NCI-H446 treated with DMSO at 0.1 percent for 48 hours (cell line): Measurements from ENCODE around the gene DLG2.

Experiments
- DNase-seq: peaks from one replicate; lab custom pipeline; 2025; lab: John Stamatoyannopoulos, UW

Gene DLG2

DNA sequence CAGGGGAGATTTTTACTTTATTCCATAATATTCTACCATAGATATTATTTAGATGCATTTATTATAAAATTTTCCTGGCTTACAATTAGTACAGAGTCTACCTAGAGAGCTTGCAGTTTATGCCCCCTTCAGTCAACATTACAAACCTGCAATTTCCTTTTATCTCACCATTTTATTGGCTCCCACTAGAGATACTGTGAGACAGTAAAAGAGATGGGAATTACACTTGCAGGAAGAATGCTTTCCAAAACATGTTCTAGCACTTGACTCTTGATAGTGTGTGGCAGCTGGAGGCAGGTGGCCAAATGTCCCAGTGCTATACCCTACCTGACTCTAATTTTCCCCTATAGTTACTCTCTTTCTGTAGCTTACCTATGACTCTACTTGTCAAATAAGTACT is 863.2 kb downstream of the DLG2 start:
- DNase-seq: no peak

- DNase-seq: no peak
Observed at GRCh38 chr11:84757711-84758110, 869.4 kb downstream of the DLG2 start.

- DNase-seq: no peak
Observed at GRCh38 chr11:84751371-84751770, 875.8 kb downstream of the DLG2 start.

DNA sequence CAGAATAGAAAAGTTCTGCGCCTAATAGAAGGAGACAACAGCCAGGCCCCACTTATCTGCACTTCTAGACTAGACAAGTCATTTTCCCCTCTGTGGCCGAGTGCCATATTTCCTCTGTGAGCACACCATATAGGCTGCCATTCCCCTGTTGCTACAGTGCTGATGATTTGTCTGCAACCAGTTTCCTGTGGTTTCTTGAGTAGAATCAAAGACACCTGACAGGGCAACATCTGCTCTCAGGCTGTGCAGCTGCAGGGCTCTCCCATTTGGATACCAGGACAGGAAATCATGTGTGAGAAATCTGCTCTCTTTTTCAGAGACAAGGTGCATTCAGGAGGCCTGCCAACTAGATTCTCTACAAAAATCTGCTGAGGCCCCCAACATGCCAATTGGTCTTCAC is 879.3 kb downstream of the DLG2 start:
- no peak for DNase-seq

GRCh38 chr11:84740050-84740449 is 887.1 kb downstream of the DLG2 start:
- DNase-seq: no peak

GRCh38 chr11:84724256-84724655 is 902.9 kb downstream of the DLG2 start:
- DNase-seq: no peak

GRCh38 chr11:84722583-84723108 is 904.5 kb downstream of the DLG2 start:
- DNase-seq: no peak

DNA sequence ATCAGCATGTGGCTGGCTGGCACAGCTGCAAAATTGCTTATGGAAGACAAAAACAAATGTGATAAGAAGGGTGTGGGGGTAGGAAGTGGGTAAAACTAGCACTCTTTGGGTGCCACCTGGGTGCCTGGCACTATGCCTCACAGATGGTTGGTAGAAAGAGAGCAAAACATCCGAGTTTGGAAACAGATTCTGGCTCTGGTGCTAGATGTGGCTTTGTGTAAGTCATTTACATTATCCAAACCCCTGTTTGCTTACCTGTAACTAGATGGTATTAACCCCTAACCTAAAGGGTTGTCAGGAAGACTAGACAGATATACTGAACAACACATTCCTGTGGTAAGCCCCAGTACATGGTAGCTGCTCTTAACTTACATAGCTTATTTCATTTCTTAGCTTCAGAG is 905.6 kb downstream of the DLG2 start:
- DNase-seq: no peak

DNA sequence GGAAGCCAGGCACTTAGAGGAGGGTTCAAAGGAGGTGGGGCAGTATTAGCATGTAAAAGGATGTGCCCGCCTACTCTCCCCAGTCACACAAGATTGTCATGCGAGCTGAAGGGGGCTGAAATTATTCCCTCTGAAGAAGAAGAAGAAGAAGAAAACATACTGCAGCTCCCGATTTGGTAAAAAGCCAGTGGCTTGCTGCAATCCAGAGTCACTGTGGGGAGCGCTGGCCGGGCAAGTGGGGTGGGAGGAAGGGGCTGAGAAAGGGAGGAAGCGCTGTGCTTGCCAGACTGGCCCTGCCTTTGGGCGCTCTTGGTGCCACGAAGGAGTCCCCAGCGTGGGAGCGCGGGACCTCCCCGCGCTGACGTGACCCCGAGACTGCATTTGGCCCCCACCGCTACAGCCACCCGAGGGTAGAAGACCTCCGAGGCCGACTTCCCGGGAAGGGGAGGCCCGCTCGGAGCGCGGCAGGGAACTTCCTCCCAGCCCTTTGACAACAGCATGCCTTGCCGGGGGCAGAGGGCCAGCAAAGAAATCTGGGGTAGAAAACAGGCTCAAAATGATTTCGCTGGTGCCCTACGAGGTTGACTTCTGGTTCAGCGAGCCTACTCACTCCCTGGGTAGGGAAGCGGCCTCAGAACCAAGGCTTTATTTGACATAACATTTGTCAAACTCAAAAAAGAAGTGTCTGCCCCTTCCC is 906.3 kb downstream of the DLG2 start:
- DNase-seq: no peak

GRCh38 chr11:84719935-84720577 is 907.1 kb downstream of the DLG2 start:
- DNase-seq: no peak

GRCh38 chr11:84714316-84714780 is 912.8 kb downstream of the DLG2 start:
- DNase-seq: no peak

DNA sequence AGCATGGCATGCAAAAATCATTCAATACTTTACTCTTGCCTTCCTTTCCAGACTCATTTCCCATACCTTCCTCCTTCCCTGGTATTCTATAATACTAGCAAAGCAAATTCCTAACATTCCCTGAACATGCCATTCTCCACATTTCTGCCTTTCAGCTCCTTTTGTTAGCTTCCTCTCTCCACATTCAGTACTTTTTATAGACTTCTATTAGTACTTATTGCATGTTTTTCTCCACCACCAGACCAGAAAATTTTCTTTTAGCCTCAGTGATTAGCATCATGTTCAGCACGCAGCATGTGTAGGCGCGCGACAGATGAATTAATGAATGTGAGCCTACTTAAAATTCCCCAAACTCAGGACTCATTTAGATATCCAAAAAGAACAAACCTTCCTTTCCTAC is 935.3 kb downstream of the DLG2 start:
- no peak for DNase-seq

- DNase-seq: no peak
Observed at GRCh38 chr11:84687433-84687832, 939.7 kb downstream of the DLG2 start.

- DNase-seq: peak; percentile 27
Observed at GRCh38 chr11:84686716-84687115, 940.4 kb downstream of the DLG2 start.

DNA sequence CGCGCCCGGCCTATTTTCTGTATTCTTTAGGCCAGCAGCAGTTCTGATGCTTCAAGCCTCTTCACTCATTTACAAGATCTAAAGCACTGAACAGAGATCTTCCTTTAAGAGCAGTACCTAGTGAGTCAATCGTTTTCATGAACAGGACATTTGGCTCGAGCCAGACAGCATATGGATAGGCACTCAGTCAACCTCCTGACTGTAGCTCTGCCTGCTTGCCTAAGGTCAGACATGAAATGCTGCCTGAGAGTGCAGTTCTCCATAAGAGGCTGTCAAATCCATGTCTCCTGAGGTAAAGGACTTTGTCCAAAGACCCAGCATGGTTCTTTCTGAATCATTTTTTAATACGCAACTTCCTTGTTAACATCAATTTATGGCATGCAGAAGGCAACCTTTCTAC is 941.2 kb downstream of the DLG2 start:
- DNase-seq: peak; percentile 78

DNA sequence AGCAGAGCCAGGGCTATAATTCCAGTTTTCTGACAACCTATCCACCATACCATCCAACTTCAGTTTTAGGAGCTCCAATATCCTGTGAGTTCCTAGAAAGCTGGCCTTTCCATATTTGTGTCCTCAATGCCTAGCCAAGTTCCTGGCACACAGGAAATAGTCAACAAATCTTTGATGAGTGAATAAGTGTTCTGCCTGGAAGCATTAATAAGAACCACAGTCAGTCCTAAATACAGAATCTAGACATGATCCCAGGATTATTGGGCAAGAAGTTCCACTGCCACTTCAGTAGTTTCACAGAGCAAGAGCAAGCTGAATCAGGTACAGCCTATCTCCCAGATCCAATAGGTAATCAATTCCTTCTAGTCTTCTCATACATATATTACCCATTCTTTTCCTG is 942.0 kb downstream of the DLG2 start:
- DNase-seq: peak; percentile 58

GRCh38 chr11:84681456-84681855 is 945.7 kb downstream of the DLG2 start:
- no peak for DNase-seq

DNA sequence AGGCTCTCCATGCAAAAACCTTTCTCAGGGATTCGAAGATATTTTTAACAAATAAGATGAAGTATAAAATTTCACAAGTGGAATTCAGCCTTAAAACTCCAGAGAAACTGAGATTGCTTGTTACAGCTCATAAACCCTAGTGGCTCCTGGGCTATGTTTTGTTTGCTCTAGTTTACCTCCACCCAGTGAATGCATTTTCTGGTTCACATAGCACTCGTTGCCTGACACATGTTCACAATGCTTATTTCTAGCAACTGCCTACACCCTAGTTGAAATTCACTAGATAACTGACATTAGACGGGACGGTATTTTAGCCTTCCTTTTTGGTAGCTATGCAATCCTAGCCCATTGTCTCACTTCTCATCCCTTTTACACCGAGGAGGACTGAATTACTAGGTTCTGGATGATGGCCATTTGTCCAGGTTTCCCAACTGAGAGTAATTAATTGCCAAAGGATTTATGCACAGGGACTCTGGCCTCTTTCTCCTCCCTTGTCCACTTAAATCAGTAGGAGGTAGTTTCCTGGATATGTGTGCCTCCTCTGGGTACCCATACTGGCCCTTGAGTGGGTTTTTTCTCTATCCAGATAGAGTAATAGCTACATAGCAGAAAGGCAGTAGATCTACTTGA is 951.6 kb downstream of the DLG2 start:
- no peak for DNase-seq

GRCh38 chr11:84673753-84674152 is 953.4 kb downstream of the DLG2 start:
- peak; percentile 90 for DNase-seq

DNA sequence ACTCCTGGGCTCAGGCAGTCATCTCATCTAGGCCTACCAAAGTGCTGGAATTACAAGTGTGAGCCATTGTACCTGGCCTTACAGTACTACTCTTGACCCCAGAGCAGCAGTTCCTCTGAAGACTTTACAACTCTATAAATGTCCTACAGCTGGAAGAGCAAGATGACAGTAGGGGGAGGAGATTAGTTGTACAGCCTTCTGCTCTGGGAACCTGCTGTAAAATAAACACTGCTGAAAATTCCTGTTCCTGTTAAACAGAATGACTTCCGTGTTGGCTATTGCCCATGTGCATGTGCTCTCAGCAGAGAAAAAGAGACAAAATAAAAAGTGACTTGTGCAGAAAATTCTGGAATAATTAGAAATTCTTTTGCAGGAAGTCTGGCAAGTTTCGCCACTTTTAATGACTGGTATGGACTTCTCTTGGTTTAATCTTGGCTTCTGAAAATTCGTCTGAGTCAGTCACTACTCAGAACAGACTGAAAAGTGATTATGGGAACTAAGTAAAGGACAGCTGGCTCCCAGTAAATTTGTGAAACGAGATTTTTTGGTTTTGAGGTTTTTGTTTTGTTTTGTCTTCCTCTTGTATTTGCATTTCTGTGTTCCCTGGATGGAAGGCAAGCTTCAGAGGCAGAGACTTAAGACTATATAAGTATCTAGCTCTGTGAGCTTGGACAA is 955.7 kb downstream of the DLG2 start:
- DNase-seq: no peak

DNA sequence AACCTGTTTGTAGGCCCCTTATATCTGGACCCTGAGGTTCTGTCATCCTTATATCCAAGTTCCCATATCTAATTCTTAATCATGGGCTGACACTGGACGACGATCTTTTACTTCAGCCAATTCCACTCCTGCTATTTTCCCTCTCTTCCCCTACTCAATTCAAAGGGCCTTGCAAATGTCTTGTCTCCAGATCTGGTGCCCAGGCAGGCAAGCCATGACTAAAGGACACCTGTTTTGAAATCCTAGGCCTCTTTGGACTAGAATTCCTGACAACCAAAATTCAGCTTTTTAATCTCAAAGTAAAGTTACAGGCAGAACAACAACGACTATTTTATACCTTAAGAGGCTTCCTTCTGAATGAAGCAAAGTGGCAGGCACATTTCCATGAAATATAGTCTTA is 963.4 kb downstream of the DLG2 start:
- DNase-seq: no peak

GRCh38 chr11:84660257-84660977 is 966.7 kb downstream of the DLG2 start:
- DNase-seq: no peak
